ENCODE measurements around the gene SC5D.

Gene SC5D, protein sequence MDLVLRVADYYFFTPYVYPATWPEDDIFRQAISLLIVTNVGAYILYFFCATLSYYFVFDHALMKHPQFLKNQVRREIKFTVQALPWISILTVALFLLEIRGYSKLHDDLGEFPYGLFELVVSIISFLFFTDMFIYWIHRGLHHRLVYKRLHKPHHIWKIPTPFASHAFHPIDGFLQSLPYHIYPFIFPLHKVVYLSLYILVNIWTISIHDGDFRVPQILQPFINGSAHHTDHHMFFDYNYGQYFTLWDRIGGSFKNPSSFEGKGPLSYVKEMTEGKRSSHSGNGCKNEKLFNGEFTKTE

DNA sequence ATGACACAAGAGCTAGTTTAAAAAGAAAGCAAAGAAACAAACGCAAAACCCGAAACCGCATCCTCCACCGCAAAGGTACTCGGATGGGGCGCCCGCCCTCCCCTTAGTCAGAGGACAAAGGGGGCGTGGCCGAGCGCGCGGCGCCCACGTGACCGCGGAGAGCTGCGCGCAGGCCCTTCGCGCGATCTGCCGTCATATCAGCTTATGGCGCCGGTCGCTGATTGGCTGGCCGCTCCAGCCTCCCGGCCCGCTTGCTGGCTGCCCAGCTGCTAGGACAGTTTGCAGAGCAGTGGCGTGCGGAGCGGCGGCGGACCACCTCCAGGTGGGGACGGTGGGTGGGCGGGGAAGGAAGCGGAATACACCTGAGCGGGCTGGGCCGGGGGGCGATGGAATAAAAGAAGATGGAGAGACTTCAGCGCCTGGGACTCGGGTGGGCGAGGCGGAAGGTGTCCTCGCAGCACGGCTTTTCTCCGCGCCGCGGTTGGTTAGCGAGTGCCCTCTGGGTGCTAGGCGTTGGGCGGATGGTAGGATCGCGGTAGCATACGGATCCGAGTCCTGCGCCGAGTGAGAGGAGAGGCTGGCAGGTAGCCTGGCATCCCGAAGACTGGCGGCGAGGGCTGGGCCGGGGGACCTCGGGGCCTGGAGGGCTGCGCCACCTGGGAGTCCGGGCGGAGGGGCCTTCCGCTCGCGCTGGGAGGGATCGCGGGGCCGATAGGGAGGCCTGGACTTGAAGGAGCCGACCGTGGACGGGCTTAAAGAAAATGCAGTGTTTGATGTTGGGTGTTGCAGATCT lies at the start of gene SC5D:
TSS of gene SC5D (plus strand) at position 277 of the 793 bp plus-strand sequence. CDS start 10,605 bp downstream, outside the sequence.
- peak; percentile 96 for DNase-seq (ENCODE audit: low spot score)

DNA sequence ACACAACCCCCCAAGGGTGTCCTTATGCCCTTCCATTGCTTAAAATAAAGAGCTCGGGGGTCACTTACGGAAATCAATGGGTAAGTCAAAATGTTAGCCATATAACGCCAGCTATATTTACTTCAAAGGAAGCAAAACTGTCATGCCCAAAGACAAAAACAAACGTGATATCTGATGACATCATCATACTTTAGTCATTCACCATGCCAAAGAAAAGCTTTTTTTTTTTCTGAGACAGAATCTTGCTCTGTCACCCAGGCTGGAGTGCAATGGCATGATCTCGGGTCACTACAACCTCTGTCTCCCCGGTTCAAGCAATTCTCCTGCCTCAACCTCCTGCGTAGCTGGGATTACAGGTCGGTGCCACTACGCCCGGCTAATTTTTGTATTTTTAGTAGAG lies 47.7 kb upstream of the SC5D start:
- DNase-seq (ENCODE audit: low spot score): no peak

DNA sequence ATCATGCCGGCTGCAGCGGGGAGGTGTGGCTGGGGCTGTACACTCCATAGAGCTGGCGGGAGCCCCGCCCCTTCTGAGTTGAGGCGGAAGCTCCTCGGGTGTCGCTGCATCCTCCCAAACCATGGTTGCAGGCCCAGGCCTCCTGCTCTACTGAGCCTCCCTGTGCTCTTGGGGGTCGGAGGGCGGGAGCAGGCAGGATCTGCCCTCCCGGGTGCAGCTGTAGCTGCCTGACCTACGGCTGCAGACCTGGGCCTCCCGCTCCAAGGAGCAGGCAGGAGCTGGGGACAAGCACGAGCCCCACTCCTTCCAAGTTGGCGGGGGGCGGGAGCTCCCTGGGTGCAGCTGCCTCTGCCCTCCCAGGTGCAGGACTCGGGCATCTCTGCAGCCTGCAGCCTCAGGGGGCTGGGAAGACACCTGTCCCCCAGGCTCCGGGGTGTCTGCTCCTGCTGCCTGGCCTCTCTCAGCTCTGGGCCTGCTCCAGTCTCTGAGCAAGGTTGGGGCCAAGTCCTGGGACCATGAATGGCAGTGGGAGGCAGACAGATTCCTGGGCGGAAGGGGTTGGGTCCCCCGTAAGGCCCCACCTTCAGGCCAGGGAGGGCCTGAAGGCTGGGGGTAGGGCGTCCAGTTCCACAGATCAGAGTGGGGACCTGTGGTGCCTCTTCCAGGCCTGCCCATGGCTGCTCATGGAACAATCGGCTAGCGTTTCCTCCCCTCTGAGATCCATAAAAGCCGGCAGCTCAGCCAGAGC lies 46.4 kb upstream of the SC5D start:
- DNase-seq (ENCODE audit: low spot score): no peak

DNA sequence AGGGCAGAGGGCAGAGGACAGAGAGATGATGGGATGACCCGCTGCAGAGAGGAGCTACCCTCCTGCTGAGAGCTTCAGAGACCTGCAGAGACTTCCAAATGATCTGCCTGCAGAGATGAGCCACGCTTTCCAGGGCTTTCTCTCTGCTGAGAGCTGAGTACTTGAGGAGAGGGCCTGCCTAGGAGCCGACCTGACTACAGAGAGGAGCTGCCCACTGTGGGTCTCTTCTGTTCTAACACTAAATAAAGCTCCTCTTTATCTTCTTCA lies 45.9 kb upstream of the SC5D start:
- DNase-seq (ENCODE audit: low spot score): no peak

DNA sequence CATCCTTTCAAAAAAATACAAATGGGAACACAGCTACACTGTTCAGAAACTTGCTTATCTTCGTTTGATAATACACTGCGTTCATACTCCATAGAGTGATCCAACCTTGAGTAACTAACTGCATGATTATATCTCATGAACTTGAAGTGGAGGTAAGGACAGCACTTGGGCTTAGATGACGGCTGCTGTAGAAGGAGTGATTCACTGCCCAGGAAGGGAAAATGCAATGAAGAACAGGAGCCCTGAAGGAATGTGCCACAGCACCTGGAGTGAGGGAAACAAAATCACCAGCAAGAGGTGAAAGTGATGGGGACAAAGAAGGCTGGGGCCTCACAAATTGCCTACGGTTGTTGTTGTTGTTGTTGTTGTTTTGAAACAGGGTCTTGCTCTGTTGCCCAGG lies 44.1 kb upstream of the SC5D start:
- DNase-seq (ENCODE audit: low spot score): no peak

DNA sequence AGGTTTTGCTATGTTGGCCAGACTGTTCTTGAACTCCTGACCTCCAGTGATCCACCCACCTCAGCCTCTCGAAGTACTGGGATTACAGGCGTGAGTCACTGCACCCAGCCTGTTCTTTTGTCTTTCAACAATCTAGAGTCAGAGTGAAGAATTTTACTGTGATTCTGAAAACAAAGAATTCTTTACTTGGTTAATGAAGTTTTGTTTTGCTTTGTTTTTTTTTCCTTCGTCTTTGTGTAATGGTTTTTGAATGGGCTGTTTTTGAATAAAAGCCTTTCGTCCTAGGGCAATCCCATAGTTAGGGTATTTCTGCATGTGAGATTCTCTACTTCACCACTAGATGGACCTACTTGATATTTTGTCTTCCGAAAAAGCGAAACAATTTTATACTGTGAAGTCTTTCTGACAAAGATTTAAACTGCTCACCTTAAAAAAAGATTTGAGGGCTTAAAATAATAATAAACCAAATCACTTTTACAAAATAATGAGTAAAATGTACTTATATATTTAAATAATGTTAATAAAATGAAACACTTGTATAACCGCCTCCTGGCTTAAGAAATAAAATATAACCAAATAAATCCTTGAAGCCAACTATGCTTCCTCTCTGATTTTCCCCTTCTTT lies 43.4 kb upstream of the SC5D start:
- peak; percentile 66 for DNase-seq (ENCODE audit: low spot score)

DNA sequence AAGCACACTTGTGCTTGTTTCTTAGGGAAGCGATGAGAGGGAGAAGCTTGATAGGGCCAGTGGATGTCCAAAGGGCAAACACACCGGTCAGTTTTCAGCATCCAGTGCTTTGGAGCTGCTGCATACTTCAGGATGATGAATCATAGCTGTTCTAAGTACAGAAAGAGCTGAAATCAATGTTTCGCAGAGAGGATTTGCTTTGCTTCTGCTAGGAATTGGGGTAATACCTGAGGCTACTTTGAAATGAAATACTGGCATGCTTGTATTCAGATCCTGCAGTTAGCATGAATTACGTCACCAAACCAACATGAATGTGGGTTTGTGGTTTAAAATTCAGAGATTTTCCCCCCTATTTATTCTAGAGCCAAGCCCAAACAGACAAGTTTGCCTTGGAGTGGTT lies 41.7 kb upstream of the SC5D start:
- DNase-seq (ENCODE audit: low spot score): no peak

DNA sequence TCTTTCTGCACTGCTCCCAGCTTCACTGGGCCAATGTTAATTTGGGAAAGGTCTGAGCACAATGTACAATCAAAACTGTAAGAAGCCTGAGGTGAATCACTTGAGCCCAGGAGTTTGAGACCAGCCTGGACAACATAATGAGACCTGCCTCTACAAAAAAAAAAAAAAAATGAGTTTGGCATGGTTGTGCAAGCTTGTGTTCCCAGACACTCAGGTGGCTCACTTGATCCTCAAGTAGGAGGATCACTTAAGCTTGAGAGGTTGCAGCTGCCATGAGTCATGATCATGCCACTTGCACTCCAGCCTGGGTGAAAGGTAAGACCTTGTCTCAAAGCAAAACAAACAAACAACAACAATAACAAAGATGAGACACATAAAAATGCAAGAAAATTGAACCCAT lies 38.6 kb upstream of the SC5D start:
- DNase-seq (ENCODE audit: low spot score): no peak

DNA sequence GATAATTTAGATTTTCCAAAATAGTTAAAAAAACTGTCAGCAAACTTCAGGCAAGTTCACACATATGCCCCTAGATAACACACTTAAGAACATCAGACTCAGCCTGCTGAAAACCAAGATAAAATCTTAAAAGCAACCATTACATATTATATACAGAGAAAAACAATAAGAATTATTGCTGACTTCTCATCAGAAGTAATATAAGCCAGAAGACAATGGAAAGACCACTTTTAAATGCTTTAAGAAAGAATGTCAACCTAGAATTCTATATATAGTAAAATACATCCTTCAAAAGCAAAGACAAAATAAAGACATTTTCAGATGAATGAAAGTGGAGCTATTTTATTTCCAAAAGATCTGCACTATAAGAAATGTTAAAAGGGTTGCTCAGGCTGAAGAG lies 37.8 kb upstream of the SC5D start:
- no peak for DNase-seq (ENCODE audit: low spot score)

DNA sequence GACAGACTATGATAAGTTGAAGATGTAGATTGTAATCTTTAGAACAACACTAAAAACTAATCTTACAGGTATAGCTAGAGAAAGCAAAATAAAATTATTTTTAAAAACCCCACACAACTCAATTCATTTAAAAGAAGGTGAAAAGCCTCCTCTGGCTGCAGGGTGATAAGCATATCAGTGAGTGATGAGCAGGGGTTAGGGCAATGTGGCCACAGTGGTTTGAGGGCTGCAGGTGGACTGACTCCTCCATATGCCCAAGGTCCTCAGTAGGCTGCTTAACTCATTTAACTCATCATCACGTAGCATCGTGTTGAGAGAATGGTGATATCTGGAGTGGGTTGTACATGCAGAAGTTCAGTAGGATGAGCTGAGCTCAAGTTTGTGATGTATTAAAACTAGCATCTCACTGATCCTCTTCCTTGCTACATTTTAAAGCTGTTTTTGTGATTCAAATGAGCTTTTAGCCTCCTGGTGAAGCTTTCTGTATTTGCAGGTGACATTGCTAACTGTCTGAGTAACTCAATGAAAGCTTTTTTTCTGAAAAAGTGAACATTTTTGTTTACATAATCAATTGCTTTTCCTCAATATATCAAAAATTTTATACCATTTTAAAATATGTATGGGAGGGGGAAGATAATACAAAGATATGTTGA lies 37.0 kb upstream of the SC5D start:
- no peak for DNase-seq (ENCODE audit: low spot score)

DNA sequence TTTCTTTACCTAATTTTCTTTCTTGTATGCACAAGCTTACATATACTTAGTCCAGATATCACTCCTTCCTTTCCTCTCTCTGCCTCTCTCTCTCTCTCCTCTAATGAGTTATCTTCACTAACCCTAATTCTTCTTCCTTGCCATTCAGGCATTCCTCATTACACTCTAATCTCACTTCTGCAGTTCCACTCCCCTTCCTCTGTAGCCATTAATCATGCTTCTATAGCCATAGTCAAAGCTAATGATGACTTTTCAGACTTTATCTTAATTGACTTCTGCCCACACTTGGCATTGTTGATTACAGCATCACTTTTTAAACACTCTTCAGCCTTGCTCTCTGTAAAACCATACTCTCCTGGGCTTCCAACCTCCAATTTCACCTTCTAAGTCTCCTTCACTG lies 35.3 kb upstream of the SC5D start:
- DNase-seq (ENCODE audit: low spot score): no peak

DNA sequence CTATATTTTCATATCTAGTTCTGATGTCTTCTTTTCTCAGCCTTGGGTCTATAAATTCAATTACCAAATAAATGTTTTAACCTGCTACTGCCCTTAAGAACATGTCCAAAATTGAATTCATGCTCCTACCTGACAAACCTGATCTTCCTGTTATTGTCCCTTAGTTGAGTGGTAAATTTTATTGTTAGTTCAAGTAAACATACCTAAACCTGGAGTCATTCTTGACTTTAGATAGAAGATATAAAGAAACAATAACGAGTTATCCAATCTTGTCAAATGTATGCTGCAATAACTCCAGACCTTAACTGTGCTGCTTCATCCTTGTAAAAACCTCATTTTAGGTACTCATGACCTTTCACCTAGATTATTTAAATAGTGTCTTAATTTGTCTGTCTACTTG lies 34.6 kb upstream of the SC5D start:
- DNase-seq (ENCODE audit: low spot score): no peak

DNA sequence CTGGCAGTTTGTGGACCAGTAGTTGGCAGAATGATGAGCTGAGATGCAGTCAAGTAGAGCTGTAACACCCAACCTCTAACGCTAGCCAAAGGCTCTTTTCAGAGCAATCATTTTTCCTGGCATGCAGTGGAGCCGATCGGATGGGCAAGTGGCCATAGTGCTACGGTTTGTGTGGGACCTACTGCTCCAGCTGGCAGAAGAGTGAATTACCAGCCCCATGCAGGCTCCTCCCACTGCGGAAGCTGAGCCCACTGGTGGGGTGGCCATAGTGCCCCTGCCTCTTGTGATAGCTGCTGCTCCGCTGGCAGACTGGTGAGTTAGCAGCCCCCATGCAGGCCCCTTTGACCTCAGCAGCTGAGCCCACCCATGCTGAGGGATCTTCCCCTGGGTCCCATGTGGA lies 27.0 kb upstream of the SC5D start:
- DNase-seq (ENCODE audit: low spot score): no peak

DNA sequence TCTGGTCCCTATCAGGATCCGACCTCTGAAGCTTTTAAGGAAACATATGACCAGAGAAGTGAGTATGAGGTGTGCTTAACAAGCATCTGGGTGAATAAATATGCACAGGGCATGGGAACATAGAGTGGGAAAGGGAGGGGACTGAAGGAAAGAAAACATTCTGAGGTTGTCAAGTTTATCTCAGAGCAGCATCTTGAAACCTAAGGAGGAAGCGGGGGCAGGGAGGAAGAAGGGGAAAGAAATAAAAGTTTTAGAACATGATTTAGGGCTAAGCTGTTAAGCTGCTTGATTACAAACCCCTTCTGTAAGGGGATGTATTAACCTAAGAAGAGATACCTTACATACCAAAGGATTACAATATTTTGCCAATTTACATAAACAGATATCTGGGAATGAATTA lies 24.0 kb upstream of the SC5D start:
- no peak for DNase-seq (ENCODE audit: low spot score)

DNA sequence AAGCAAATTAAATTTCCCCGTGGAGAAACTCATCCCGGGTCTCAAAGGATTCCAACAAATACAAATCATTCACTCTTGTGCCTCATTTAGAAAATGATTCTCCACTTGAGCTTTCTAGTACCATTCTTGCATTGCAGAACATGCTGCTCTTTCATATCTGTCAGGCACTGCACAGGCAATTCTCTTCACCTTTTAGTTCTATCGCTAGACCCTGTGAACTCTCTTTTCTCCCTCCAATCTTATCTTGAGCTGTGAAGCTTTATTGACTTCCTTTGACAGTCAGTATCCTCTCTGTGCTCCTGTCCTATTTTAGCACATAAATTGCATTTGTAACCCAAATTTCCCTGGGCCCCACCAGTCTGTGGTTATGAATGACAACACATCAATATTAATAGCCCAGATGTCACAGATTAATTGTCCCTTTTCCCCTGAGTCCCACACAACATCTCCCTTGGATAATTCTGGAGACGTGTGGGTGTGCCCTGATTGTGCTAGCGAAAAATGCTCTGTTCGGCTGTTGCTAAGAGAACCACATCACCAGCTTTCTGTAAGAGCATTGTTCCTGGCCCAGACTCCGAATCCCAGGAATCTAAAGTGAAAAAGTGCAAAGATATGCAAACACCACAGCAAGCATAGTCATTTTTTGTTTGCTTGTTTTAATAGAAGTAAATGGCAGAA lies 22.4 kb upstream of the SC5D start:
- no peak for DNase-seq (ENCODE audit: low spot score)

DNA sequence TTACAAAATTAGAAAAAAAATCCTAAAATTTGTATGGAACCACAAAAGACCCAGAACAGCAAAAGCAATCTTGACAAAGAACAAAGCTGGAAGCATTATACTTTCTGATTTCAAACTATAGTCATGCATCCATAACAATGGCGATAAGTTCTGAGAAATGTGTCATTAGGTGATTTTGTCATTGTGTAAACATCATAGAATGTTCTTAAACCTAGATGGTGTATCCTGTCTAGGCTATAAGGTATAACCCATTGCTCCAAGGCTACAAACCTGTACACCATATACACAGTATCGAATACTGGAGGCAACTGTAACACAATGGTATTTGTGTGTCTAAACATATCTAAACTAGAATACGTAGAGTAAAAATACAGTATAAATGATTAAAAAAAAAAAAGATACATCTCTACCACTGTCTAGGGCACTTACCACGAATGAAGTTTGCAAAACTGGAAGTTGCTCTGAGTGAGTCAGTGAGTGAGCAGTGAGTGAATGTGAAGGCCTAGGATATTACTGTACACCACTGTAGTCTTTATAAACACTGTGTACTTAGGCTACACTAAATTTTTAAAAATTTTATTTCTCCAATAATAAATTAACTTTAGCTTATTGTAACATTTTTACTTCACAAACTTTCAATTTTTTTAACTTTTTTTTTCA lies 18.1 kb upstream of the SC5D start:
- no peak for DNase-seq (ENCODE audit: low spot score)

DNA sequence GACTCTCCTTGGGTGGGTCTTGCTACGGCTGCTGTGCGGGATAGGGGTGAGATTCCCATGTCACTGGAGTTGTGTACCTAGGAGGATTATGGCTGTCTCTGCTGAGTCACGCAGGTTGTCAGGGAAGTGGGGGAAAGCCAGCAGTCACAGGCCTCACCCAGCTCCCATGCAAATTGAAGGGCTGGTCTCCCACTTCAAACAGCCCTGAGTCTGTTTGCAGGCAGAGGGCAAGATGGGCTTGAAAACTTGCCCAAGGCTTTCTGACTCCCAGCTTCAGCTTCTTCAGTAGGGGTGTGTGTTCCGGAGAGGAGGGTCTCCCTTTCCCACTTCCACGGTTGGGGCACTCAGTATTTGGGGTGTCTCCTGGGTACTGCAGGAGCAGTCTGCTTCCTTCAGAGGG lies 10.9 kb upstream of the SC5D start:
- DNase-seq (ENCODE audit: low spot score): no peak

DNA sequence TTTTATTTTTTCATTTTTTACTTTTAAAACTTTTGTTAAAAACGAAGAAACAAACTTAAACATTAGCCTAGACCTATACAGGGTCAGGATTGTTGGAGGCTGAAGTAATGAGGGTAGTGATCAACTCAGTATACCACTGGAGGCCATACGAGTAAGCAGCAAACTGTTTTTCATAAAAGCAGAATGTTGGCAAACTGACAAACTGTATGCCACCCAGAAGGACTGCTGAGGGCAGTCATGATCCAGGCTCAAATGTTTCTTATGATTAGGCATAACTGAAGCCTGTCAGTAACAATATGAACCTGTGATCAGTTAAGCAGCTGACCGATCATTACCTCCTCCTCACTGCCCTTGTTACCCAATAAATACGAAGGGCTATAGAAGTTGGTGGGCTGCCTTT lies 10.2 kb upstream of the SC5D start:
- DNase-seq (ENCODE audit: low spot score): no peak

DNA sequence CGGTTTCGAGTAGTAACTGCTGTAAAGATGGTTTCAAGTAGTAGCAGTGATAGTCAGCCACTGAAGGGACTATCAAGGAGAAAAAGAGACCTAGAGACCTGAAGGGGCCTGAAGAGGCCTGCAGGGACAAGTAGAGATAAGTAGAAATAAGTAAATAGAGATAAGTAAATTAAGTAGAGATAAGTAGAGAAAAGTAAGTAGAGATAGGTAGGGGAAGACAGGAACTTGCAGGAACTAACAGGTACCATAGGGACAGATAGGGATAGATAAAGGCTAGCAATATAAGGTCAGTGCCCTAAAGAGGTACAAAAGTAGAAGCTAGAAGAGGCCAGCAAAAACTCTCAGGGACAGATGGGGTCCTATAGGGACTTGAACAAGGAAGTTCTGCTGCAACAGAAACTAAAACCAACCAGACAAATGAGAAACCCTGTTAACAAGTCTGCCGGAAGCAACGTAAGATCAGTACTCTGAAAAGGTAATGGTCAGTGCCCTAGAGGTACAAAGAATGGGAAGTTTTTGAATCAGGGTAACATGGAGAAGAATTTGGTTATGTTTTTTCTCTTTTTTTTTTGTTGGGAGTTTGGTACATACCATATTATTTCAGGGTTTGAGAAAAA lies 9.6 kb upstream of the SC5D start:
- DNase-seq (ENCODE audit: low spot score): no peak

DNA sequence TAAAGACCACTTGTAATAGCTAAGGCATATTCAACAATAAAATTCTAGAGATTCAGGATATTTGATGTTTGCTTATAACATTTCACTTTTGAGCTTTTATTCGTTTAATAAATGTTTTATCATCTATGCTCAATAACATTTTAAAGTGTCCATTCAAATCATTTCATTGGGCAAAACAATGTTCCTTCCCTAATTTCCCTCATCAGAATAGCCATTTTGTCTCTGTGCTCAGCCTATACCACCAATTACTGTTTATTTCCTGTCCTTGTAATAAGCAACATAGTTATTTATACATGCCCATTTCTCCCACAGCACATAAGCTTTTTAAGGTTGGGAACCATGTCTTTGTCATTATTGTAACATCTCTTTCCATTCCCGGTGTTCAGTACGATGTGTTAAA lies 1.3 kb upstream of the SC5D start:
- no peak for DNase-seq (ENCODE audit: low spot score)
